HepG2 (cell line): Measurements from ENCODE around the gene NXPH1.

Experiments
- MXD1 ChIP-seq: sonication (generic); formaldehyde crosslinking; IDR thresholded peaks from 2 replicates; pipeline ENCODE4 v1.4.0; 2020; ENCODE audit warnings: mild to moderate bottlenecking, missing genetic modification reagents
- NR1H2 ChIP-seq: sonication (generic); formaldehyde crosslinking; IDR thresholded peaks from 2 replicates; pipeline ENCODE4 v1.8.1; 2022; ENCODE audit warnings: low read depth, missing genetic modification reagents, borderline replicate concordance
- ZNF704 ChIP-seq: sonication (generic); formaldehyde crosslinking; IDR thresholded peaks from 2 replicates; pipeline ENCODE4 v1.8.1; 2023; ENCODE audit warnings: mild to moderate bottlenecking, inconsistent platforms, moderate library complexity, missing genetic modification reagents, borderline replicate concordance

- TF ChIP-seq MXD1 (CRISPR knock-in tag) (no peak), NR1H2 (CRISPR knock-in tag) (no peak), ZNF704 (CRISPR knock-in tag) (no peak)
Observed at GRCh38 chr7:8567626-8568025, 134.2 kb downstream of the NXPH1 start.
